GM06990 (cell line): Measurements from ENCODE around the gene AUNIP.

Source experiments
- DNase-seq: peaks from one replicate; pipeline ENCODE4 v3.0.0-alpha.2; 2011; ENCODE audit not compliant: insufficient read length; ENCODE audit errors: extremely low read depth
- H3K27me3 ChIP-seq: replicated peaks from 2 replicates; pipeline ENCODE4 v1.6.0; 2011; ENCODE audit warnings: low read length; ENCODE audit not compliant: control insufficient read depth, insufficient read depth
- H3K36me3 ChIP-seq: 2 replicates; pipeline ENCODE4 v1.5.1; 2011; ENCODE audit warnings: low read length; ENCODE audit not compliant: control insufficient read depth, insufficient read depth
- H3K4me3 ChIP-seq: replicated peaks from 2 replicates; pipeline ENCODE4 v1.5.1; 2011; ENCODE audit warnings: low read depth, mild to moderate bottlenecking, control low read depth, low read length
- CTCF ChIP-seq: IDR thresholded peaks from 2 replicates; pipeline ENCODE4 v1.5.1; 2011; ENCODE audit warnings: low read length, control low read depth, mild to moderate bottlenecking, inconsistent platforms; ENCODE audit not compliant: insufficient read depth, poor library complexity, severe bottlenecking

The AUNIP gene

GRCh38 chr1:25872713-25873112 is 13.5 kb upstream of the AUNIP start:
- DNase-seq, result no peak
- Histone ChIP-seq H3K27me3 (no peaks in the 10 kb centered on the region), H3K36me3 (no peaks in the 10 kb centered on the region; the same call in 1 of the 2 replicates), H3K4me3 (no peak overlapping the region)
- no peak for TF ChIP-seq CTCF

GRCh38 chr1:25871704-25872494 is 12.6 kb upstream of the AUNIP start:
- Histone ChIP-seq H3K36me3 (no peaks in the 10 kb centered on the region; the same call in 1 of the 2 replicates), H3K4me3 (no peak overlapping the region), H3K27me3 (no peaks in the 10 kb centered on the region)
- DNase-seq, result no peak
- no peak for TF ChIP-seq CTCF

- H3K27me3 ChIP-seq, result no peaks in the 10 kb centered on the region
- no peak for TF ChIP-seq CTCF
- H3K4me3 ChIP-seq, result no peak overlapping the region
- no peaks in the 10 kb centered on the region; the same call in 1 of the 2 replicates for H3K36me3 ChIP-seq
- no peak for DNase-seq
Observed at GRCh38 chr1:25871086-25871703, 11.9 kb upstream of the AUNIP start.

GRCh38 chr1:25870614-25871013 is 11.4 kb upstream of the AUNIP start:
- no peaks in the 10 kb centered on the region for H3K27me3 ChIP-seq
- no peak for TF ChIP-seq CTCF
- H3K4me3 ChIP-seq, result no peak overlapping the region
- H3K36me3 ChIP-seq, result no peaks in the 10 kb centered on the region; the same call in 1 of the 2 replicates
- no peak for DNase-seq

- DNase-seq, result no peak
- Histone ChIP-seq H3K27me3 (no peaks in the 10 kb centered on the region), H3K36me3 (no peaks in the 10 kb centered on the region; the same call in 1 of the 2 replicates)
Observed at GRCh38 chr1:25869909-25870606, 10.8 kb upstream of the AUNIP start.

More at GRCh38 chr1:25869909-25870606, 10.8 kb upstream of the AUNIP start:
- H3K4me3 ChIP-seq, result no peak overlapping the region
- TF ChIP-seq CTCF, result no peak
